MM.1S (cell line): ENCODE data around the gene HOXB1.
"Not testable (repeated sequence)": the region's sequence is repeated elsewhere in the genome, so short reads cannot be mapped to it uniquely, and the experiment has no call there.

ENCODE experiments used
- DNase-seq: peaks from one replicate; pipeline ENCODE4 v3.0.0-alpha.2; 2015
- H2AFZ ChIP-seq: fragments of 300-600 bp; sonication (generic); 2 replicates; pipeline ENCODE4 v1.6.0; 2016; ENCODE audit warnings: antibody characterized with exemption, low read length
- H3F3A ChIP-seq: fragments of 300-600 bp; sonication (generic); 2 replicates; pipeline ENCODE4 v1.6.1; 2016; ENCODE audit warnings: mild to moderate bottlenecking, antibody characterized with exemption, low read length, moderate library complexity, mixed read lengths; ENCODE audit not compliant: insufficient read depth
- H3K27ac ChIP-seq: fragments of 300-600 bp; sonication (generic); 2 replicates; pipeline ENCODE4 v1.5.1; 2016; ENCODE audit warnings: mild to moderate bottlenecking, low read length
- H3K27me3 ChIP-seq: fragments of 300-600 bp; sonication (generic); replicated peaks from 2 replicates; pipeline ENCODE4 v1.6.0; 2016; ENCODE audit warnings: low read length; ENCODE audit not compliant: insufficient read depth
- H3K36me3 ChIP-seq: fragments of 300-600 bp; sonication (generic); replicated peaks from 2 replicates; pipeline ENCODE4 v1.6.1; 2016; ENCODE audit warnings: mild to moderate bottlenecking, low read length, mixed read lengths; ENCODE audit not compliant: insufficient read depth
- H3K4me1 ChIP-seq: fragments of 300-600 bp; sonication (generic); 2 replicates; pipeline ENCODE4 v1.6.1; 2016; ENCODE audit warnings: low read length, mixed read lengths
- H3K4me2 ChIP-seq: fragments of 300-600 bp; sonication (generic); 2 replicates; pipeline ENCODE4 v1.6.0; 2016; ENCODE audit warnings: low read depth, low read length
- H3K4me3 ChIP-seq: fragments of 300-600 bp; sonication (generic); 2 replicates; pipeline ENCODE4 v1.5.1; 2016; ENCODE audit warnings: low read length, mixed read lengths
- H3K79me2 ChIP-seq: fragments of 300-600 bp; sonication (generic); 2 replicates; pipeline ENCODE4 v1.6.1; 2016; ENCODE audit warnings: mixed run types, low read length, mixed read lengths
- H3K9ac ChIP-seq: fragments of 300-600 bp; sonication (generic); 2 replicates; pipeline ENCODE4 v1.6.1; 2016; ENCODE audit warnings: low read length, mixed read lengths
- H3K9me2 ChIP-seq: fragments of 300-600 bp; sonication (generic); replicated peaks from 2 replicates; pipeline ENCODE4 v1.6.1; 2016; ENCODE audit warnings: mild to moderate bottlenecking, low read length, mixed read lengths; ENCODE audit not compliant: insufficient read depth
- H3K9me3 ChIP-seq: fragments of 300-600 bp; sonication (generic); replicated peaks from 2 replicates; pipeline ENCODE4 v1.6.1; 2016; ENCODE audit warnings: mild to moderate bottlenecking, low read length, mixed read lengths; ENCODE audit not compliant: insufficient read depth
- H4K20me1 ChIP-seq: fragments of 300-600 bp; sonication (generic); 2 replicates; pipeline ENCODE4 v1.6.1; 2016; ENCODE audit warnings: mild to moderate bottlenecking, low read length, moderate library complexity, mixed read lengths; ENCODE audit not compliant: insufficient read depth
- EZH2 ChIP-seq: fragments of 300-600 bp; sonication (generic); optimal IDR thresholded peaks from 2 replicates; pipeline ENCODE3; 2017; ENCODE audit warnings: low read depth, mild to moderate bottlenecking, antibody characterized with exemption, low read length, mixed read lengths
- EZH2phosphoT487 ChIP-seq: fragments of 300-600 bp; sonication (generic); IDR thresholded peaks from 2 replicates; pipeline ENCODE4 v1.6.1; 2018; ENCODE audit warnings: antibody characterized with exemption, low read length
- TF ChIP-seq, protein P1 (sequence below): fragments of 300-600 bp; sonication (generic); IDR thresholded peaks from 2 replicates; pipeline ENCODE4 v1.5.1; 2016; ENCODE audit warnings: antibody characterized with exemption, low read length, mixed read lengths

HOXB1 gene

DNA sequence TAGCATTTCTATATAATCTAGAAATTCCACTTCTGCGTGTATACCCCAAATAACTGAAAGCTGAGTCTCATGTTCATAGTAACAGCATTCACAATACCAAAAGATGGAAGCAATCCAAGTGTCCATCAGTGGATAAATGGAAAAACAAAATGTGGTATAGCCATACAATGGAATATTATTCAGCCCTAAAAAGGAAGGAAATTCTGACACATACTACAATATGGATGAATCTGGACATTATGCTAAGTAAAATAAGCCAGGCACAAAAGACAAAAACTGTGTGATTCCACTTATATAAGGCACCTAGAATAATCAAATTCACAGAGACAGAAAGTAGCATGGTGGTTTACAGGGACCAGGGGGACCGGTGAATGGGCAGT is 20.4 kb downstream of the HOXB1 start:
- H3F3A ChIP-seq: peaks cover 31% of the 10 kb centered on the region
- DNase-seq: no peak
- H4K20me1 ChIP-seq: no peaks in the 10 kb centered on the region
- 0 out of 2 replicates have a peak overlapping the region, but pooled peaks have one; percentile 32 for H3K4me3 ChIP-seq
- peak overlapping the region; percentile 29; the same call in 1 of the 2 replicates for H2AFZ ChIP-seq
- H3K27me3 ChIP-seq: no peaks in the 10 kb centered on the region
- peaks cover 60% of the 10 kb centered on the region for H3K4me1 ChIP-seq
- H3K9me3 ChIP-seq: no peaks in the 10 kb centered on the region
- TF ChIP-seq, protein P1, sequence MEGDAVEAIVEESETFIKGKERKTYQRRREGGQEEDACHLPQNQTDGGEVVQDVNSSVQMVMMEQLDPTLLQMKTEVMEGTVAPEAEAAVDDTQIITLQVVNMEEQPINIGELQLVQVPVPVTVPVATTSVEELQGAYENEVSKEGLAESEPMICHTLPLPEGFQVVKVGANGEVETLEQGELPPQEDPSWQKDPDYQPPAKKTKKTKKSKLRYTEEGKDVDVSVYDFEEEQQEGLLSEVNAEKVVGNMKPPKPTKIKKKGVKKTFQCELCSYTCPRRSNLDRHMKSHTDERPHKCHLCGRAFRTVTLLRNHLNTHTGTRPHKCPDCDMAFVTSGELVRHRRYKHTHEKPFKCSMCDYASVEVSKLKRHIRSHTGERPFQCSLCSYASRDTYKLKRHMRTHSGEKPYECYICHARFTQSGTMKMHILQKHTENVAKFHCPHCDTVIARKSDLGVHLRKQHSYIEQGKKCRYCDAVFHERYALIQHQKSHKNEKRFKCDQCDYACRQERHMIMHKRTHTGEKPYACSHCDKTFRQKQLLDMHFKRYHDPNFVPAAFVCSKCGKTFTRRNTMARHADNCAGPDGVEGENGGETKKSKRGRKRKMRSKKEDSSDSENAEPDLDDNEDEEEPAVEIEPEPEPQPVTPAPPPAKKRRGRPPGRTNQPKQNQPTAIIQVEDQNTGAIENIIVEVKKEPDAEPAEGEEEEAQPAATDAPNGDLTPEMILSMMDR: no peak
- TF ChIP-seq EZH2: no peak
- no peak for TF ChIP-seq EZH2phosphoT487
- H3K9me2 ChIP-seq: no peaks in the 10 kb centered on the region
- no peaks in the 10 kb centered on the region for H3K79me2 ChIP-seq
- peak overlapping the region; percentile 45; the same call in 1 of the 2 replicates for H3K9ac ChIP-seq
- H3K27ac ChIP-seq: peak overlapping the region; percentile 88
- H3K36me3 ChIP-seq: no peaks in the 10 kb centered on the region
- H3K4me2 ChIP-seq: peak overlapping the region; percentile 65

DNA sequence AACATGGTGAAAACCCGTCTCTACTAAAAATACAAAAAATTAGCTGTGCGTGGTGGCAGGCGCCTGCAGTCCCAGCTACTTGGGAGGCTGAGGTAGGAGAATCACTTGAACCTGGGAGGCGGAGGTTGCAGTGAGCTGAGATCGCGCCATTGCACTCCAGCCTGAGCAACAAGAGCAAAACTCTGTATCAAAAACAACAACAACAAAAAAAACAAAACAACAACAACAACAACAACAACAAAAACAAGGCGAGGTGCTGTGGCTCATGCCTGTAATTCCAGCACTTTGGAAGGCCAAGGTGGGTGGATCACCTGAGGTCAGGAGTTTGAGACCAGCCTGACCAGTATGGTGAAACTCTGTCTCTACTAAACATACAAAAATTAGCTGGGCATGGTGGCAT is 21.1 kb downstream of the HOXB1 start:
- H3K27me3 ChIP-seq, H3K36me3 ChIP-seq, H3K9me2 ChIP-seq, H3K9me3 ChIP-seq, H3K4me2 ChIP-seq, H3K27ac ChIP-seq, H4K20me1 ChIP-seq, H3K4me3 ChIP-seq, DNase-seq, H3K79me2 ChIP-seq, H3K9ac ChIP-seq, H2AFZ ChIP-seq: not testable (repeated sequence)
- peaks cover 67% of the 10 kb centered on the region for H3K4me1 ChIP-seq
- H3F3A ChIP-seq: peaks cover 34% of the 10 kb centered on the region

DNA sequence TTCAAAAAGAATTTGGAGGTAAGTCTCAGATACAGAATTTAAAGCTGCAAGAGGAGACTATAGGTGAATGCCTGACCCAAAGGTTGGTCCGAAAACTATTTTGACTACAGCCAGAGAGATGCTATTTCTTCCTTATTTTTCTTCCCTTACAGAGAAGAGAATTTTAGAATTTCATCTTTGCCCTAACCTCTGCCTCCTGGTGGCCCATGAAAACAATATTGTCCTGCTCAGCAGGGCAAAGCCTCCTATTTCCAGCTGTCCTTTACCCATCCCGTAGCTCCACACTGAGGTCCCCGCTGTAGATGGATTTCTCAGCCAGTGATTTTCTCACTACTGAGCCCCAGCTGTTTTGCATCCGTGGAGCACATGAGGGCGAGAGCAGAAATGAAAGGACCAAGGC is 24.6 kb downstream of the HOXB1 start:
- Histone ChIP-seq H3K79me2 (no peaks in the 10 kb centered on the region), H3F3A (peaks cover 28% of the 10 kb centered on the region), H2AFZ (0 out of 2 replicates have a peak overlapping the region, but pooled peaks have one; percentile 4), H3K4me1 (peaks cover 48% of the 10 kb centered on the region), H3K4me2 (peak overlapping the region; percentile 59), H3K4me3 (no peak overlapping the region), H3K9me3 (no peaks in the 10 kb centered on the region), H3K9ac (peak overlapping the region; percentile 50), H3K27me3 (no peaks in the 10 kb centered on the region), H3K36me3 (no peaks in the 10 kb centered on the region), H3K27ac (peak overlapping the region; percentile 92), H4K20me1 (no peaks in the 10 kb centered on the region), H3K9me2 (no peaks in the 10 kb centered on the region)
- TF ChIP-seq EZH2 (no peak), EZH2phosphoT487 (no peak)
- TF ChIP-seq, protein P1: peak; percentile 35
- no peak for DNase-seq

DNA sequence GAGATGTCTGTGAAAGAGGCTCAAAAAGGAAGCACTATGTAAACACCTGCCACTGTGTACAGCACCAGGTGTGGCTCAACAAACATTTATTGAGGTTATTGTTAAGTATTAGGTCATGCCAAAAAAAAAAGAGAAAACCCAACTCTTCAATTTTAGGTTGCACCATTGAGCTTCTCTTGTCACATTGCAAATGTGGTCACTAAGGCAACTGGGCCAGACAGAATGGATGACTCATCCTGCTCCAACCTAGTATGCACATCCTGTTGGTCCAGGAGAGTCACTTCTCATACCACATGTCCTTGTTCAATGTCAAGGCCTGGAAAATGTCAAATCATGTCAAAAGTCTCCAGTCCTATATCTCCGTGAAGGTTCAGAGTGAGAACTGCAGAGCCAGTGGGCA is 25.0 kb downstream of the HOXB1 start:
- Histone ChIP-seq H3K36me3 (no peaks in the 10 kb centered on the region), H3K9me2 (no peaks in the 10 kb centered on the region), H2AFZ (0 out of 2 replicates have a peak overlapping the region, but pooled peaks have one; percentile 4), H3K9ac (peak overlapping the region; percentile 66), H3K27ac (peak overlapping the region; percentile 92), H3F3A (peaks cover 23% of the 10 kb centered on the region), H3K4me3 (no peak overlapping the region), H3K4me1 (peaks cover 46% of the 10 kb centered on the region), H3K4me2 (peak overlapping the region; percentile 59; the same call in 1 of the 2 replicates), H3K9me3 (no peaks in the 10 kb centered on the region), H3K27me3 (no peaks in the 10 kb centered on the region), H4K20me1 (no peaks in the 10 kb centered on the region), H3K79me2 (no peaks in the 10 kb centered on the region)
- no peak for TF ChIP-seq EZH2phosphoT487
- TF ChIP-seq, protein P1: no peak
- no peak for TF ChIP-seq EZH2
- DNase-seq: peak; percentile 92
